PC-3 (cell line): ENCODE data around the gene COL3A1. TPM values are rescaled to one million over a fixed set of nuclear protein-coding genes. Genes with fewer than 3 reads are reported as not detected.
A peak's percentile ranks its signal among the peaks of the same experiment; 100 is the strongest.

ENCODE experiments used
- ATAC-seq: fragments of 200-7000 bp; cut with Tn5 transposase; 2 replicates; pipeline ENCODE4 v1.9.1; 2020; ENCODE audit warnings: mild to moderate bottlenecking, moderate library complexity
- BruUV-seq: library from RNA; stranded (reverse); fragments of 400-500 nt; replicated peaks from 2 replicates; lab custom pipeline; 2021; lab: Mats Ljungman, UMichigan
- CTCF ChIA-PET: fragments of 300-600 bp; sonication (Branson Sonifier 250); formaldehyde crosslinking; loops from one replicate; lab custom pipeline; 2022; ENCODE audit warnings: antibody characterized with exemption; lab: Charles Lee
- POLR2A ChIA-PET: fragments of 300-600 bp; sonication (Branson Sonifier 250); formaldehyde crosslinking; loops from one replicate; lab custom pipeline; 2022; ENCODE audit warnings: antibody characterized with exemption; ENCODE audit not compliant: unreplicated experiment; lab: Charles Lee
- DNase-seq: peaks from one replicate; pipeline ENCODE4 v3.0.0-alpha.2; 2015
- H2AFZ ChIP-seq: fragments of 300-600 bp; sonication (generic); 2 replicates; pipeline ENCODE4 v1.6.0; 2016; ENCODE audit warnings: antibody characterized with exemption, low read length
- H3F3A ChIP-seq: fragments of 300-600 bp; sonication (generic); one replicate; pipeline ENCODE4 v1.6.0; 2017; ENCODE audit warnings: antibody characterized with exemption, low read length, control low read depth, mild to moderate bottlenecking; ENCODE audit not compliant: unreplicated experiment
- H3K27ac ChIP-seq: fragments of 300-600 bp; sonication (generic); 2 replicates; pipeline ENCODE4 v1.5.1; 2016; ENCODE audit warnings: mild to moderate bottlenecking, low read length
- H3K27me3 ChIP-seq: fragments of 300-600 bp; sonication (generic); 2 replicates; pipeline ENCODE4 v1.6.1; 2016; ENCODE audit warnings: low read length, mixed read lengths
- H3K36me3 ChIP-seq: fragments of 300-600 bp; sonication (generic); 2 replicates; pipeline ENCODE4 v1.6.1; 2016; ENCODE audit warnings: low read depth, mixed run types, low read length, mixed read lengths
- H3K4me1 ChIP-seq: fragments of 300-600 bp; sonication (generic); 2 replicates; pipeline ENCODE4 v1.5.1; 2016; ENCODE audit warnings: low read length; ENCODE audit not compliant: insufficient read depth
- H3K4me2 ChIP-seq: fragments of 300-600 bp; sonication (generic); 2 replicates; pipeline ENCODE4 v1.6.0; 2016; ENCODE audit warnings: low read length
- H3K4me3 ChIP-seq: fragments of 300-600 bp; sonication (generic); 2 replicates; pipeline ENCODE4 v1.5.1; 2016; ENCODE audit warnings: mild to moderate bottlenecking, low read length, mixed read lengths
- H3K79me2 ChIP-seq: fragments of 300-600 bp; sonication (generic); 2 replicates; pipeline ENCODE4 v1.6.1; 2017; ENCODE audit warnings: low read length, mixed read lengths
- H3K9ac ChIP-seq: fragments of 300-600 bp; sonication (generic); 2 replicates; pipeline ENCODE4 v1.6.0; 2016; ENCODE audit warnings: mild to moderate bottlenecking, low read length
- H3K9me2 ChIP-seq: fragments of 300-600 bp; sonication (generic); replicated peaks from 2 replicates; pipeline ENCODE4 v1.6.1; 2016; ENCODE audit warnings: mixed run types, low read length, mixed read lengths
- H3K9me3 ChIP-seq: fragments of 300-600 bp; sonication (generic); 2 replicates; pipeline ENCODE4 v1.6.1; 2016; ENCODE audit warnings: low read length, mixed read lengths
- H4K20me1 ChIP-seq: fragments of 300-600 bp; sonication (generic); 2 replicates; pipeline ENCODE4 v1.6.1; 2016; ENCODE audit warnings: low read length, mixed read lengths
- EZH2 ChIP-seq: fragments of 300-600 bp; sonication (generic); IDR thresholded peaks from one replicate; pipeline ENCODE4 v1.6.1; 2017; ENCODE audit warnings: antibody characterized with exemption, mild to moderate bottlenecking, low read length; ENCODE audit not compliant: unreplicated experiment
- EZH2phosphoT487 ChIP-seq: fragments of 300-600 bp; sonication (generic); IDR thresholded peaks from 2 replicates; pipeline ENCODE4 v1.6.1; 2018; ENCODE audit warnings: mild to moderate bottlenecking, antibody characterized with exemption, low read length, borderline replicate concordance
- intact Hi-C: fragments of 100-400 bp; cut with micrococcal nuclease; formaldehyde crosslinking; loops from 2 replicates; pipeline ENCODE4 v1.9.0; 2023
- total RNA-seq: library from RNA; depleted of rRNA; stranded (reverse); fragments of >200 nt; gene quantifications from 2 replicates; pipeline ENCODE4 v1.2.3, GENCODE V29; 2014
- TF ChIP-seq, protein P1 (sequence below): fragments of 300-600 bp; sonication (generic); conservative IDR thresholded peaks from 2 replicates; pipeline ENCODE4 v1.5.1; 2017; ENCODE audit warnings: antibody characterized with exemption, low read depth, mild to moderate bottlenecking, low read length

Gene COL3A1
- total RNA-seq, 1 experiment from 2014 or later = 0.36 TPM

DNA sequence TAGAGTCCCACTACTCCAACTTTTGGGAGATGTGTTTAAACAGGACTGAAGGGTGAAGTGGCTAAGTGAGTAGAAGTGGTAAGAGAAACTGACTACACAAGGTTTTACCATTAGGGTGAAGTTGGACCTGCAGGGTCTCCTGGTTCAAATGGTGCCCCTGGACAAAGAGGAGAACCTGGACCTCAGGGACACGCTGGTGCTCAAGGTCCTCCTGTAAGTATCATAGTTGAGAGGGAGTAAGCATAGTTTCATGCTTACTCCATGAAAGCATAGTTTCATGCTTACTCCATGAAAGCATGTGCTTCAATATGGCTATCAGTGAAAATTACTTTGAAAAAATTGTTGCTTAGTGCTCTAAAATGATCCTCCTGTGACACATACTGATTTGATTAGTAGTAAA lies 19.1 kb downstream of the COL3A1 start:
- TF ChIP-seq EZH2 (no peak), EZH2phosphoT487 (no peak)
- TF ChIP-seq, protein P1, sequence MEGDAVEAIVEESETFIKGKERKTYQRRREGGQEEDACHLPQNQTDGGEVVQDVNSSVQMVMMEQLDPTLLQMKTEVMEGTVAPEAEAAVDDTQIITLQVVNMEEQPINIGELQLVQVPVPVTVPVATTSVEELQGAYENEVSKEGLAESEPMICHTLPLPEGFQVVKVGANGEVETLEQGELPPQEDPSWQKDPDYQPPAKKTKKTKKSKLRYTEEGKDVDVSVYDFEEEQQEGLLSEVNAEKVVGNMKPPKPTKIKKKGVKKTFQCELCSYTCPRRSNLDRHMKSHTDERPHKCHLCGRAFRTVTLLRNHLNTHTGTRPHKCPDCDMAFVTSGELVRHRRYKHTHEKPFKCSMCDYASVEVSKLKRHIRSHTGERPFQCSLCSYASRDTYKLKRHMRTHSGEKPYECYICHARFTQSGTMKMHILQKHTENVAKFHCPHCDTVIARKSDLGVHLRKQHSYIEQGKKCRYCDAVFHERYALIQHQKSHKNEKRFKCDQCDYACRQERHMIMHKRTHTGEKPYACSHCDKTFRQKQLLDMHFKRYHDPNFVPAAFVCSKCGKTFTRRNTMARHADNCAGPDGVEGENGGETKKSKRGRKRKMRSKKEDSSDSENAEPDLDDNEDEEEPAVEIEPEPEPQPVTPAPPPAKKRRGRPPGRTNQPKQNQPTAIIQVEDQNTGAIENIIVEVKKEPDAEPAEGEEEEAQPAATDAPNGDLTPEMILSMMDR = no peak
- Histone ChIP-seq H3F3A (no peaks in the 10 kb centered on the region), H3K79me2 (no peaks in the 10 kb centered on the region), H3K36me3 (no peaks in the 10 kb centered on the region), H3K27me3 (no peaks in the 10 kb centered on the region), H3K27ac (no peak overlapping the region), H3K9me2 (no peaks in the 10 kb centered on the region), H4K20me1 (no peaks in the 10 kb centered on the region), H3K4me3 (no peak overlapping the region), H3K9ac (no peak overlapping the region), H2AFZ (no peak overlapping the region), H3K4me1 (no peaks in the 10 kb centered on the region), H3K9me3 (no peaks in the 10 kb centered on the region), H3K4me2 (no peak overlapping the region)
- CTCF ChIA-PET = no interaction called here
- intact Hi-C loops = no loop called here
- BruUV-seq = no TSS peak
- POLR2A ChIA-PET = no interaction called here
- DNase-seq = no peak
- ATAC-seq = no peak

- POLR2A ChIA-PET = no interaction called here
- no peak for ATAC-seq
- no peaks in the 10 kb centered on the region for H3K79me2 ChIP-seq
- no peaks in the 10 kb centered on the region for H4K20me1 ChIP-seq
- no peak overlapping the region for H2AFZ ChIP-seq
- H3F3A ChIP-seq = no peaks in the 10 kb centered on the region
- no TSS peak for BruUV-seq
- H3K36me3 ChIP-seq = no peaks in the 10 kb centered on the region
- CTCF ChIA-PET = no interaction called here
- H3K9ac ChIP-seq = no peak overlapping the region
- H3K4me2 ChIP-seq = no peak overlapping the region
- no peak overlapping the region for H3K4me3 ChIP-seq
- no peak for DNase-seq
- TF ChIP-seq EZH2 (no peak), EZH2phosphoT487 (no peak)
- TF ChIP-seq, protein P1 = no peak
- no peak overlapping the region for H3K27ac ChIP-seq
- peaks cover 4% of the 10 kb centered on the region; the same call in 1 of the 2 replicates for H3K9me2 ChIP-seq
- H3K27me3 ChIP-seq = no peaks in the 10 kb centered on the region
- H3K4me1 ChIP-seq = peaks cover 24% of the 10 kb centered on the region
- no peaks in the 10 kb centered on the region for H3K9me3 ChIP-seq
- intact Hi-C loops = no loop called here
Observed at GRCh38 chr2:188997263-188997662, 23.1 kb downstream of the COL3A1 start.

GRCh38 chr2:189000221-189000620 lies 26.0 kb downstream of the COL3A1 start:
- H3K27me3 ChIP-seq = no peaks in the 10 kb centered on the region
- H3K4me2 ChIP-seq = no peak overlapping the region
- H3F3A ChIP-seq = no peaks in the 10 kb centered on the region
- H3K9me3 ChIP-seq = no peaks in the 10 kb centered on the region
- ATAC-seq = no peak
- no peak overlapping the region for H3K4me3 ChIP-seq
- POLR2A ChIA-PET = no interaction called here
- H2AFZ ChIP-seq = no peak overlapping the region
- DNase-seq = no peak
- no TSS peak for BruUV-seq
- peaks cover 33% of the 10 kb centered on the region for H3K4me1 ChIP-seq
- peaks cover 4% of the 10 kb centered on the region; the same call in 1 of the 2 replicates for H3K9me2 ChIP-seq
- TF ChIP-seq, protein P1 = no peak
- no peak for TF ChIP-seq EZH2
- no peaks in the 10 kb centered on the region for H3K36me3 ChIP-seq
- CTCF ChIA-PET = no interaction called here
- H3K27ac ChIP-seq = peak overlapping the region; percentile 18; the same call in 1 of the 2 replicates
- intact Hi-C loops = no loop called here
- no peaks in the 10 kb centered on the region for H4K20me1 ChIP-seq
- H3K9ac ChIP-seq = no peak overlapping the region
- H3K79me2 ChIP-seq = no peaks in the 10 kb centered on the region
